ENCODE data around the gene GPR171. TPM values are rescaled to one million over a fixed set of nuclear protein-coding genes. Genes with fewer than 3 reads are reported as not detected.

The GPR171 gene
- total RNA-seq, 1 donor from 2014 or later = not detected

DNA sequence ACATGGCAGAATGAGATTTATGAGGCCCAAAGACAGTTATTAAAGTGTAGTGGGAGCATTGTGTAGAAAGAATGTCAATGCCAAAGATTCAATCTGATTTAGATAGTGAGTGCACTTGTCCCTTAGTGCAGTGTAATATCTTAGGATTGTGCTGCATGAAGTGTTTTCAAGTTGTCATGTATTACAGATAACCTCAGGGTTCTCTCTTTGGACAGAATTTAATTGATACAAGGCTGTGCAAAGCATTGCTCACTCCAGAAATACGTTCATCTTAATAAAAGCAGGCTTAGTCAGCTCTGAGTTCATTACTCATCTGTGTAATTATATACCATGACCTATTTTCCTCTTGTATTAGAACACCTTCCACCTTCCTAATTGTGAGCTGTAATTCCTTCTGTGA, 16.0 kb upstream of the GPR171 start:
- Histone ChIP-seq H3K4me1 (ENCODE audit: insufficient read depth, low read length) (peaks cover 23% of the 10 kb centered on the region), H3K4me3 (ENCODE audit: insufficient read depth, low read depth, low read length) (no peak overlapping the region), H3K27ac (ENCODE audit: low read depth, low read length) (peak overlapping the region; percentile 70), H3K79me2 (ENCODE audit: insufficient read depth, low read length) (no peaks in the 10 kb centered on the region), H3K9ac (ENCODE audit: low read length) (peak overlapping the region; percentile 29), H3K36me3 (ENCODE audit: insufficient read depth, low read length) (no peaks in the 10 kb centered on the region), H3K4me2 (ENCODE audit: low read length) (peak overlapping the region; percentile 66), H4K20me1 (ENCODE audit: insufficient read depth, low read length) (no peaks in the 10 kb centered on the region), H3K27me3 (ENCODE audit: insufficient read depth, low read length) (no peaks in the 10 kb centered on the region), H2AFZ (ENCODE audit: low read depth, low read length) (no peak overlapping the region), H3K9me3 (ENCODE audit: insufficient read depth, low read depth, low read length) (no peaks in the 10 kb centered on the region)
- TF ChIP-seq CTCF (IDR thresholded peaks at IDR 0.05; ENCODE audit: insufficient read depth, low read depth, low read length) (no peak), EZH2 (IDR thresholded peaks at IDR 0.05; ENCODE audit: insufficient read depth, low read length) (no peak)
- Mint-ChIP-seq H3K27me3 (ENCODE audit: low read depth, unreplicated experiment) (no peaks in the 10 kb centered on the region), H3K4me3 (ENCODE audit: unreplicated experiment) (no peak overlapping the region), H3K4me1 (ENCODE audit: low read depth, unreplicated experiment) (peaks cover 40% of the 10 kb centered on the region), H3K9me3 (ENCODE audit: unreplicated experiment) (peaks cover 13% of the 10 kb centered on the region), H3K36me3 (ENCODE audit: low read depth, unreplicated experiment) (peaks cover 17% of the 10 kb centered on the region), H3K27ac (ENCODE audit: unreplicated experiment) (peak overlapping the region; percentile 81)
- FAIRE-seq (peak; percentile 88), DNase-seq (ENCODE audit: low read depth) (peak; percentile 89)

DNA sequence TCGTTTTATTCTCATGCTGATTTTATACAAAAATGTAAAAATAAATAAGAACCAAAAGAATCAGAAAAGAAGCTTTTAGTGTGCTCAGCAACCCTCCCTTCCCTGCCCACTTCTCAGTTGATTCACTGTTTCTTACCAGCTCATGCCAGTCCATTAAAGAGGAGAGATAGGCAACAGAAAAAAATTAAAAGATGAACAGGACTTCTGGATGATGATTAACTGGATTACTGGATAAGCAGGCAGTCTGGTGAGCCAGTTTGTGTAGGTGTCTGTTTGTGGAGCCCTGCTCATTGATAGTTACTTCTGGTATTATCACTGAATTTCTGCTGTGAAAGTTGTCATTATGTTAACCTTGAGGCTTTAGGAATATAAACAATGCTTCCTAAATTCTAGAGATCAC, 15.1 kb upstream of the GPR171 start:
- Histone ChIP-seq H3K9ac (ENCODE audit: low read length) (no peak overlapping the region), H2AFZ (ENCODE audit: low read depth, low read length) (no peak overlapping the region), H3K4me2 (ENCODE audit: low read length) (no peak overlapping the region), H3K79me2 (ENCODE audit: insufficient read depth, low read length) (no peaks in the 10 kb centered on the region), H3K27ac (ENCODE audit: low read depth, low read length) (no peak overlapping the region), H3K9me3 (ENCODE audit: insufficient read depth, low read depth, low read length) (no peaks in the 10 kb centered on the region), H3K36me3 (ENCODE audit: insufficient read depth, low read length) (no peaks in the 10 kb centered on the region), H3K27me3 (ENCODE audit: insufficient read depth, low read length) (no peaks in the 10 kb centered on the region), H4K20me1 (ENCODE audit: insufficient read depth, low read length) (no peaks in the 10 kb centered on the region), H3K4me3 (ENCODE audit: insufficient read depth, low read depth, low read length) (no peak overlapping the region), H3K4me1 (ENCODE audit: insufficient read depth, low read length) (peaks cover 23% of the 10 kb centered on the region)
- DNase-seq (ENCODE audit: low read depth) = no peak
- FAIRE-seq = no peak
- Mint-ChIP-seq H3K9me3 (ENCODE audit: unreplicated experiment) (peaks cover 13% of the 10 kb centered on the region), H3K4me1 (ENCODE audit: low read depth, unreplicated experiment) (peaks cover 44% of the 10 kb centered on the region), H3K27ac (ENCODE audit: unreplicated experiment) (peak overlapping the region; percentile 64), H3K27me3 (ENCODE audit: low read depth, unreplicated experiment) (no peaks in the 10 kb centered on the region), H3K4me3 (ENCODE audit: unreplicated experiment) (no peak overlapping the region), H3K36me3 (ENCODE audit: low read depth, unreplicated experiment) (peaks cover 17% of the 10 kb centered on the region)
- no peak for TF ChIP-seq EZH2 (IDR thresholded peaks at IDR 0.05; ENCODE audit: insufficient read depth, low read length)
- no peak for TF ChIP-seq CTCF (IDR thresholded peaks at IDR 0.05; ENCODE audit: insufficient read depth, low read depth, low read length)

All from astrocyte (in vitro differentiated cells and primary cell).